HG03342 (cell line): ENCODE results near the gene CENPS.
"Not testable (repeated sequence)": the region's sequence is repeated elsewhere in the genome, so short reads cannot be mapped to it uniquely, and the experiment has no call there.

Experiments
- ATAC-seq: cut with Tn5 transposase; IDR thresholded peaks from one replicate; pipeline ENCODE4 v1.9.1; 2021; ENCODE audit warnings: mild to moderate bottlenecking, moderate library complexity; ENCODE audit not compliant: unreplicated experiment

Gene CENPS

DNA sequence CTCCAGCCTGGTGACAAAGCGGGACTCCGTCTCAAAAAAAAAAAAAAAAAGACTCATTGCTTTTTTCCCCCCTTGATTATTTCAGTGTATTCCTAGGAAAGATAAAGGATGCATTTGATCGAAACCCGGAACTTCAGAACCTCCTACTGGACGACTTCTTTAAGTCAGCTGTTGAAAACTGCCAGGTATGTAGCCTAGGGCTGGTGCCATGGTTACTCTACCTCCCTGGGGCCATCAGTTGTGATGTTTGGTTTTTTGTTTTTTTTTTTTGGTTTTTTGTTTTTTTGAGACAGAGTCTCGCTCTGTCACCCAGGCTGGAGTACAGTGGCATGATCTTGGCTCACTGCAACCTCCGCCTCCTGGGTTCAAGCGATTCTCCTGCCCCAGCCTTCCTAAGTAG lies 11.5 kb upstream of the CENPS start:
- not testable (repeated sequence) for ATAC-seq

DNA sequence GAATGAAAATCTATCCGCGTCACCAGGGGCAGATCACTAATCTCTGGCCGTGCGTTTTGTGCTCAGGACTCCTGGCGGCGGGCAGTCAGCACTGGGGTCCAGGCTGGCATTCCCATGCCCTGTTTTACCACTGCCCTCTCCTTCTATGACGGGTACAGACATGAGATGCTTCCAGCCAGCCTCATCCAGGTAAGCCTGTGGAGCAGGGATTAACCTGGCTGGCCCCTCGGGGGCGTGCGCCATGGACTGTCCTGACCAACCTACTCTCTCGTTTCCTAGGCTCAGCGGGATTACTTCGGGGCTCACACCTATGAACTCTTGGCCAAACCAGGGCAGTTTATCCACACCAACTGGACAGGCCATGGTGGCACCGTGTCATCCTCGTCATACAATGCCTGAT lies 10.9 kb upstream of the CENPS start:
- ATAC-seq, result no peak

DNA sequence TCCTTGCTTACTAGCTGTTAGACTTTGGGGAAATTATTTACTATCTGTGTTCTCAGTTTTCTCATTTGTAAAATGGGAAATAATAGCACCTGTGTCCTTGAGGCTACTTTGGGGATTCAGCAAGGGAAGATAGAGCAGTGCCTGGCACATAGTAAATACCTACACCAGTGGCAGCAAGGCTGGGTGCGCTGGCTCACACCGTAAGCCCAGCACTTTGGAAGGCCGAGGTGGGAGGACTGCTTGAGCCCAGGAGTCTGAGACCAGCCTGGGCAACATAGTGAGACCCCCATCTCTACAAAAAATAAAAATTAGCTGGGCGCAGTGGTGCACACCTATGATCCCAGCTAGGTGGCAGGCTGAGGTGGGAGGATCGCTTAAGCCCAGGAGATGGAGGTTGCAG lies 8.6 kb upstream of the CENPS start:
- ATAC-seq, result no peak

- ATAC-seq, result no peak
Observed at GRCh38 chr1:10424034-10424433, 6.2 kb upstream of the CENPS start.

DNA sequence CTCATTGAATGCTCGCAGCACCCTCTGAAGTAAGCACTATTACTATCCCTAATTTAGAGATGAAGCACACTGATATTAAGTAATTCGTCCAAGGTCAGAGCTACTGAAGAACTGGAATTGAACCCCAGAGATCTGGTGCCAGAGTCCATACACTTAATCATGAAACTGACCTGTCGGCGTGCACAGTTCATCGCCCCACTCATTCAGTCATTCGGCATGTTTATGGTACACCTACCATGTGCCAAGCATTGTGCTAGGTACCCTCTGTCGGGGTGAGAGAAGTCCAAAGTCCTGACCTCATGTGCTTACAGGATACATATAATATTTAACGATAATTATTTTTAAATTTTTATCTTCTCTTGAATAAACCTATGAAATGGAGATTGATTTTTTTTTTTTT lies 5.6 kb upstream of the CENPS start:
- no peak for ATAC-seq

DNA sequence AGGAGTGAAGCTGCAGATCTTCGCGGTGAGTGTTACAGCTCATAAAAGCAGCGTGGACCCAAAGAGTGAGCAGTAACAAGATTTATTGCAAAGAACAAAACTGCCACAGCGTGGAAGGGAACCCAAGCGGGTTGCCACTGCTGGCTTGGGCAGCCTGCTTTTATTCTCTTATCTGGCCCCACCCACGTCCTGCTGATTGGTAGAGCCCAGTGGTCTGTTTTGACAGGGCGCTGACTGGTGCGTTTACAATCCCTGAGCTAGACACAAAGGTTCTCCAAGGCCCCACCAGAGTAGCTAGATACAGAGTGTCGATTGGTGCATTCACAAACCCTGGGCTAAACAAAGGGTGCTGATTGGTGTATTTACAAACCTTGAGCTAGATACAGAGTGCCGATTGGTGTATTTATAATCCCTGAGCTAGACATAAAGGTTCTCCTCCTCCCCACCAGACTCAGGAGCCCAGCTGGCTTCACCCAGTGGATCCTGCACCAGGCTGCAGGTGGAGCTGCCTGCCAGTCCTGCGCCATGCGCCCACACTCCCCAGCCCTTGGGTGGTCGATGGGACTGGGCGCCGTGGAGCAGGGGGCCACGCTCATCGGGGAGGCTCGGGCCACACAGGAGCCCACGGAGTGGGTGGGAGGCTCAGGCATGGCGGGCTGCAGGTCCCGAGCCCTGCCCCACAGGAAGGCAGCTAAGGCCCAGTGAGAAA lies 4.3 kb upstream of the CENPS start:
- not testable (repeated sequence) for ATAC-seq

GRCh38 chr1:10426535-10426848 lies 3.7 kb upstream of the CENPS start:
- ATAC-seq, result not testable (repeated sequence)

DNA sequence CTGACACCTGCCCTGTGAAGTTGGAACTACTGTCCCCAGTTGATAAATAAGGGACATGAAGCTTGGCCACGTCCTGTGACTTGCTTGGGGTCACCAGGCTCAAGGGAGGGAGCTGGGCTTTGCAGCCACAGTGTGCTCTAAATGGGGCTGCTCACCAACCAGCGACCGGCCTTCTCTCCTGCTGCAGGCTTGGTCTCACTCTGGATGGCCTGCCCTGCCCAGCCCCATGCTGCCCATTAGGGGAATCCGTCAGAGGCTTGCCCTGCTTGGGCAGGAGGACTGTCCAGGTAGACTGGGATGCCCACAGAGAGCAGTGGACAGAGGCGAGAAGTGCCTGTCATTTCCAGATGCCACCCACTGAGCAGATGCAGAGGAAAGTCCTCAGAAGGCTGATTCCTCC lies 1.2 kb upstream of the CENPS start:
- no peak for ATAC-seq

DNA sequence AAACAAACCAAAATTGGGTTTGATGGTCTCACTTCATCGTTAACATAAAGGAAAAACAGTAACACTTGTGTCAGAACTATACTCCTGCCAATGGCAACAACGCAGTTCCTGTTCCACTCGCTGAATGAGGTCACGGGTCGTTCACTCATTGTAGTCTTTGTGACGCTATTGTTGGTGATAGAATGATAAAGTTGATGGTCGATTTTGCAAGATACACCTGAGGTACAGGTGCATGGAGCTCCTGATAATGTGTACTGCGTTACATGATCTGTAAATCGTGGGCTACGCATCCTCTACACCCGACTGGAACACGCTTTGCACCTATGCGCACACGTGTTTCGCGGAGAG lies 391 bp upstream of the CENPS start:
- ATAC-seq, result peak; percentile 10

- no peak for ATAC-seq
Observed at GRCh38 chr1:10431070-10431730, 967 bp downstream of the CENPS start.

DNA sequence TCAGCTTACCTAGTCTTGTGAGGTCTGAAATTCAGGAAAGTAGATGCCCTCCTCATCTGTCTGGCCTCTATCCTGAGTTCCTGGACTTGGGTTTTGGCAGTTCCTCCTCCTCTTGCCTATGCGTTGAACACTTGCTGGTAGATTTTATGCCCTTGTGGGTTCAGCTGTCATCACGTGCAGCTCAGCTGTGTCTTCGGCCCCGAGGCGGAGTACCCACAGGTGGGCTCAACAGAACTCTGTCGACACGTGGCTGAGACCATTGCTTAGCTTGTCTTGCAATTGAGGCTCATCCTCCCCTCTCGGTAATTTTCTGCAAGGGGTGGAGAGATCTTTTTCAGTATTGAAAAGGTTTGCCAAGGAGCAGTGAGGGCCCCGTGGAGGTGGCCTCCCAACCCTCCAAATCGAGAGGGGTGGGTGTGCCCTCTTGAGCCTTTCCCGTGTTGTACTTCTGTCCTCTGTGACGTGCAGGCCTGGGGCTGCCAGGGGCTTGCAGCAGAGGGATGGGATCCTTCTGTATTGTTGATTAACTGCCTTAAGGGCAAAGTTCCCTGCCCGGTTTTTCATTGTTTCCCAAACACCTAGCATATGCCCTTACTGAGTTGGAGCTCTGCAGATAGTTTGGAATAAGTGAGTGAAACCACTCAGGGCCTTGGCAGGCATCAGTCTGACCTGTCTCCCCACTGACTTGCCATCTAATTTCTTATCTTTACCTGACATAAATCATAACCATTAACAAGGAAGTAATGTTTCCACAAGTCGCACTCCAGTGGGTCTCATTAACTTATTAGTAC lies 2.9 kb downstream of the CENPS start:
- ATAC-seq, result no peak

DNA sequence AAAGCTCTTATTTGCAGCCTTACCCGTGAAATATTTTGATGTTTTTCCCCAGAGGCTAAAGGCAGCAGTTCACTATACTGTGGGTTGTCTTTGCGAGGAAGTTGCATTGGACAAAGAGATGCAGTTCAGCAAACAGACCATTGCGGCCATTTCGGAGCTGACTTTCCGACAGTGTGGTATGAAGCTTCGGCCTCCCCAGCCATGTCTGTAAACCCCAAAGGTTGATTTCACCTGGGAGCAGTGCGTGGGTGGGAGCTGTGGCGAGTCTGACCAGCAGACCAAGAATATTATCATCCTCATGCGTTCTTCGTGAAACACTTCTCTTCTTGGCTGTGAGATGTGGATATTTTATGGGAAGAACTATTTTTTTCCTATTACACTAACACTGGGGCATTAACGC lies 3.6 kb downstream of the CENPS start:
- no peak for ATAC-seq

- no peak for ATAC-seq
Observed at GRCh38 chr1:10434590-10434989, 4.4 kb downstream of the CENPS start.

DNA sequence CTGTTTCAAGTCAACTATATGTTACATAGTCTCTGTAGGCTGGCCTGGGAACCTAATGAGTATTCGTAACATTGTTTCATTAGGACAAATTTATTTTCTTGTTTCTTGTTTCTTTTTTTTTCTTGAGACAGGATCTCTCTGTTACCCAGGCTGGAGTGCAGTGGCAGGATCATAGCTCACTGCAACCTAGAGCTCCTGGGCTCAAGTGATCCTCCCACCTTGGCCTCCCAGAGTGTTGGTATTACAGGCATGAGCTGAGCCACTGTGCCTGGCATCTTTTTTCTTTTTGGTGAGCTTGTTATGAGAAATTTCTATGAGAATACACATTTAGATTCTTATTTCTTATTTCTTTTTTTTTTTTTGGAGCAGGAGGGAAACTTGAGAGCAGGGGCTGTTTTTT lies 6.8 kb downstream of the CENPS start:
- ATAC-seq, result no peak

- ATAC-seq, result no peak
Observed at GRCh38 chr1:10438677-10439163, 8.5 kb downstream of the CENPS start.

- ATAC-seq, result no peak
Observed at GRCh38 chr1:10440305-10440704, 10.1 kb downstream of the CENPS start.

DNA sequence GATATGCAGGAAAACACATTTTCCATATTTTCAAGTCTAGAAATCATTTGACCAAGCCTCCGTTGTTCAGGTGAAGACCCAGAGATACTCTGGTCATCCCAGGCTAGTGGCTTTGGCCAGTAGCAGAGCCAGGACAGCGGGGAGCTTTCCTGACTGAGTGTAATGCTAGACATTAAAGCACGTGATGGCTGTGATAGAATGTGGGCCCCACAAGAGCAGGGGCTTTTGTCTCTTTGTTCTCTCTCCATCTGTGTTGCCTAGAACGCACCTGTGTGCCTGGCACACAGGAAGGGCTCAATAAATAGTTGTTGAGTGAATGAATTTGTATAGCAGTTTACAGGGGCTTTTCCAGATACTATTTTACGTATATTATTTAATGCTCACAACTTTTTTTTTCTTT lies 10.6 kb downstream of the CENPS start:
- no peak for ATAC-seq

DNA sequence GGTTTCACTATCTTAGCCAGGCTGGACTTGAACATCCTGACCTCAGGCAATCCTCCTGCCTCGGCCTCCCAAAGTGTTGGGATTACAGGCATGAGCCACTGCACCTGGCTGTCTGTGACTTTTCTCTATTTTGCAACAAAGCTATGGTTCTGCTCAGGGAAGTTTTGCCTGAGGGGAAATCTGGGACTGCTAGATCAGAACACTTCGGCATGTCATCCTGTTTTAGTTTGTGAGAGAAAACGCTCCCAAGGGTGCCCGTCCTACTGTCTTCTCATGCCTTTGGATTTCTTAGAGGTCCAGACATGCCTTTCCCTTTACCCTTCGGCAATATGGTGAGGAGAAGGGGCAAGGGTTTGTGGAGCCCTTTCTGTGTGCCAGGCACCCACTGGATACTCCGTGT lies 14.0 kb downstream of the CENPS start:
- ATAC-seq, result no peak

- no peak for ATAC-seq
Observed at GRCh38 chr1:10444795-10445397, 14.7 kb downstream of the CENPS start.

DNA sequence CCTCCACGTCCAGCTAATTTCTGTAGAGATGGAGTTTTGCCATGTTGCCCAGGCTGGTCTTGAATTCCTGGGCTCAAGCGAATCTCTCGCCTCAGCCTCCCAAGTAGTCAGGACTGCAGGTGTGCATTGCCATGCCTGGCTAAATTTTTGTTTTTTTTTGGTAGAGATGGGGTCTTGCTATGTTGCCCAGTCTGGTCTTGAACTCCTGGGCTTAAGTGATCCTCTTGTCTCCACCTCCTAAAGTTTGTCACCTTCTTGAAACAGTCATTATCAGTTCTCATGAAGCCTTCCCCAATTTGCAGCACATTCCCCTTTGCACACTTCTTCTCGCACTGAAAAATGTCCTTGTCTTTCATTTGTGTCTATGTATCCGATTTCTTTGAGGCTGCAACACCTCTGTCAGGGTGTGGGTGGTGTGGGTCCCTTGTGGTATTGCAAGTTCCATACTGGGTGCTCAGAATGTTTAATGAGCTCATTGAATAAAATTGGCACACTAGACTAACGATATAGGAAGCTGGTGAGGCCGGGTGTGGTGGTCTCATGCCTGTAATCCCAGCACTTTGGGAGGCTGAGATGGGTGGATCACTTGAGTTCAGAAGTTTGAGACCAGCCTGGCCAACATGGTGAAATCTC lies 16.7 kb downstream of the CENPS start:
- ATAC-seq, result no peak

DNA sequence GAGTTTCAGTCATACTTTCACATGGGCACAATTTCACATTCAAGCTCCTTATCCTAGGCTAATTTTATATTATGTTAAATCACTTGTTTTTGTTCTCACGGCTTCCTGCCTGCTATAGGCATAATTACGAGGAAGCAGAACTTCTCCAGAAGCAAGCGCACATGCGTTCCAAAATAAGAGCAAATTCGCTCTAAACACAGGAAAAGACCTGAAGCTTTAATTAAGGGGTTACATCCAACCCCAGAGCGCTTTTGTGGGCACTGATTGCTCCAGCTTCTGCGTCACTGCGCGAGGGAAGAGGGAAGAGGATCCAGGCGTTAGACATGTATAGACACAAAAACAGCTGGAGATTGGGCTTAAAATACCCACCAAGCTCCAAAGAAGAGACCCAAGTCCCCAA lies 19.5 kb downstream of the CENPS start, which contains the start of gene CORT:
Gene CORT (plus strand): TSS at position 281 of the 400 bp plus-strand sequence. CDS start 193 bp downstream, outside the sequence.
- ATAC-seq, result no peak
